GM19240 (cell line): ENCODE measurements around the gene SLAMF6.

ENCODE experiments used
- DNase-seq: peaks from one replicate; pipeline ENCODE4 v3.0.0; 2011; ENCODE audit warnings: low spot score; ENCODE audit not compliant: insufficient read length

Gene SLAMF6

DNA sequence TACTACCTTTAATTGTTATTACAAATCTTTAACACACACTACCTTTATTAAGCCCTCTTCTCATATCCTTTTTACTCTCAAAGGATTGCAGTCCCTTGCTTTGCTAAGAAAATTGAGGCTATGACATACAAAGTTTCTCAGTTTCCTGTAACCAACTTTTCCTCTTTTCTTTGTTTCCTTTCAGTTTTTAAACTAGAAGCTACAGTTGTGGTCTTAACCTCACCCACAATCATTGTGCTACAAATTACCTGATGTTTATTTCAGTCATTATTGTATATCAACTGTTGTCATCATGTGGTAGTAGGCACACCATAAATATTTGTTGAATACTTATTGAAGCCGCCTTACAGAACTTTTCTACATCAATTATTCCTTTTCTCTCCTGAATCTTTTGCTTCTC is 51.8 kb downstream of the SLAMF6 start:
- DNase-seq = no peak

DNA sequence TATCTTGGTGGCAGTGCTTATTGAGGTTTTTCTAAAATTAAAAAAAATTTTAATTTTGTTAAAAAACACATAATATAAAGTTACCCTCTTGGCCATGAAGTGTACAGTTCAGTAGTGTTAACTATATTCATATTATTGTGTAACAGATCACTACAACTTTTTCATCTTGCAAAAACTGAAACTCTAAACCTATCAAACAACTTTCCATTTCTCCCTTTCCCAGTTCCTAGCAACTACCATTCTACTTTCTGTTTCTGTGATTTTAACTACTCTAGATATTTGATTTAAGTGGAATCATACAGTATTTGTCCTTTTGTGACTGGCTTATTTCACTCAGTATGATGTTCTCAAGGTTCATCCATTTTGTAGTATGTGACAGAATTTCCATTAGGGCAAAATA is 55.5 kb downstream of the SLAMF6 start:
- no peak for DNase-seq

DNA sequence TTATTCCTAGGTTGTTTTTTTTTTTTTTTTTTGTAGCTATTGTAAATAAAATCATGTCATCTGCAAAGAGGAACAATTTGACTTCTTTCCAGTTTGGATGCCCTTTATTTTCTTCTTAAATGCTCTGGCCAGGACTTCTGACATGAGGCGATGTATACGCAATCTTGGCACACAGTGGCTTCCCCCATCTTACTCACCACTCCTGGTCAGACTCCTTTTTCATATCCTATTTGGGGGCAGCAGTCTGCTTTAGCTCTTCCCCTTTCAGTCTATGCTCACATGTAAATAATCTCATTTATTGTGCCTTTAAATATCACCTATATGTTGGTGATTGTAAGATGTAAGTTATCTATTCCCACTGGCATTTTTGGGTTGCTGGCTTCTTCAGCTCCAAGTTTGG is 56.1 kb downstream of the SLAMF6 start:
- DNase-seq = no peak

DNA sequence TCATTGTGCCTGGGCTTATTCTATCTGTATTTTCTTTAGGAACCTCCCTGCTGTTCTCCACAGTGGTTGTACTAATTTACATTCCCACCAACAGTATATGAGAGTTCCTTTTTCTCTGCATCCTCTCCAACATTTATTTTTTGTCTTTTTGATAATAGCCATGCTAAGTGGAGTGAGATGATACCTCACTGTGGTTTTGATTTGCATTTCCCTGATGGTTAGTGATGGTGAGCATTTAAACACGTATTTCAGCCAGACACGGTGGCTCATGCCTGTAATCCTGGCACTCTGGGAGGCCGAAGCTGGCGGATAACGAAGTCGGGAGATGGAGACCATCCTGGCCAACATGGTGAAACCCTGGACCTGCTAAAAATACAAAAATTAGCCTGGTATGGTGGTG is 57.9 kb downstream of the SLAMF6 start:
- DNase-seq = no peak

DNA sequence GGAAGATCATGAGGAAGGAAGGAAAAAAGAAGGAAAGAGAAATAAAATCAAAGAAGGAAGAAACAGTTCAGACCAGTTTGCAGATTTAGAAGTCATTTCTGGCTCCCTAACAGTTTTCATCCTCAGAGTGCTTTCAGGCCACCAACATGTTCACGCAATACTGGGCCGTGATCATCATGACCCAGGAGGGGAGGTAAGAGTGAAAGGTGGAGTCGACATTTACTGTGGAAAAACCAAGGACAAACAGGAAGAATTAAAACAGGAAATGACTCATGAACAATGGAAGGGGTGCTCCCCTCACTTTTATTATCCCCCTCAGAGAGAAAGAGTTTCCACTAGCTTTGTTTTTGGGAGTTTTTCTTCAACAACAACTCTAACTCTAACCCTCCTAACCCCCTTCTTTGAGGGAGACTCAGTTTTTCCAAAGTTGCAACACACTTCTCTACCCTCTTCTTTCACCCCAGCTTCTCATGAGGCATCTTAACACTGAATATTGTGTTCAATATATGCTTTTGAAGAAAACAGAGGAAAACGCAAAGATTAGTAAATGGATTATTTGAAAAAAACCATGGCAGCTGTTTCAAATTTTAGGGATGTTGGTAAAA is 62.3 kb downstream of the SLAMF6 start:
- no peak for DNase-seq

DNA sequence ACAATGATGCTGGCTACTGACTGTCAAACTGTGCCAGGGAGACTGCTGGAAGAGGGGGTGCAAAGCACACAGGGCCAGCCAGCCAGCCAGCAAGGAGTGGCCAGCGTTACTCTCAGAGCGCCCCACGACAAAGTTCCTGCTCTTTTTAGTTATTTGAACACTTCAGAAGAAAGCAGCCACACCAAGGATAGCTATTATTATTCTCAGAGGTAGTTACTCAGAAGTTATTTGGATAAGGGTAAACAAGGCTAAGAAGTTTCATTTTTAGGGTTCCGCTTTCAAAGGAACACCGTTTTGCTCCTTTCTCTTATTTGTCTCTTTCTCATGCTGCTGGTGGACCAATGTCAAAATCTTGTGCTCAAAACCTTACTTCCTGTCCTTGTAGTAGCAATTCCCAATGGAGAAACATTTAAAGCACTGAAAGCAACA is 62.8 kb downstream of the SLAMF6 start:
- no peak for DNase-seq

DNA sequence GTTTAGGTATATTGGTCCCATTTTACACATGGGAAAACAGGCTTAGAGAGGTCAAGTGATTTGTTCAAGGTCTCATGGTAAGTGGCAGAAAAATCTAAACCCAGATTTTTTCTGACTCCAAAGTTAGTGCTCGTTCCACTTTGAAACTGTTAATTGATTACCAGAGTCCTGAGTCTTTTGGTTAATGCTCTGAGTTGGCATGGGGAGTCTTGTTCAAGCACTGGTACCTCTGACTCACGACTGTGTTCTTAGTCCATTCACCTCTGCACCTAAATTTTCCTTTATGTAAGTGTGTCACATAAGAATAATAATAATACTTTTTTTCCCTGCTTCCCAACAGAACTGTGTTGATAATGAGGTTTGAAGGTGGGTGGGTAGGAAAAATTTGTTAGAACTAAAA is 63.4 kb downstream of the SLAMF6 start:
- DNase-seq = no peak

DNA sequence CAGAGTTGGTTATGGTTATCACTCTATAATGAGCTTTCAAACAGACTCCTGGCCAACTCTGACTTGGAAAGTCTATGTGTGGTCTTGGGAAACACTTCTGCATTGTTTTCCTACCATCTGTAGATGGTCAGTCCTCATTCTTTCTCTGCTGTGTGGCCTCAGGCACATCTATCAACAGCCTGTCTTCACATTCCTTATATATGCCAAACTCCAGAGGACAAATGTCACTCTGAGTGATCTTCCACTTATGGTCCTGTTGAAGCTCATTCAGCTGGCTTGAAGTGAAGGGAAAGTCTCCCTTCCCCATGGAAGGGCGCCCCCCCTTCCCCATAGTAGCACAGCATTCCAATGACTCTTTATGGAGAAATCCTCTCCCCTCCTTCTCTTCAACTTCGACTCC is 64.0 kb downstream of the SLAMF6 start:
- DNase-seq = no peak

DNA sequence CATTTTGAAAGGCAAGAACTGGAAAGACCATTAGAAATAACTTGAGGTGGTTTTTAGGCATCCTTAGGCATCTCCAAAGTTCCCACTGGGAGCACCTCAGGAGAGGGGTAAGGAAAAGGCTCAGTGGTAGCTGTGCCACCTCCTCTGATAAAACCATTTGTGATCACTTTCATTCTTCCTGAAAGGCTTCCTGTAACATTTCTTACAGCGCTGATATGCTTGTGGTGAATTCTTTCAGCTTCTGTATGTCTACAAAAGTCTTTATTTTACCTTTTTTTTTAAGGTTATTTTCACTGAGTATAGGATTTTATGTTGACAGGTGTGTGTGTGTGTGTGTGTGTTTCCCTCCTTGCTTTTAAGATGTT is 67.9 kb downstream of the SLAMF6 start:
- no peak for DNase-seq

DNA sequence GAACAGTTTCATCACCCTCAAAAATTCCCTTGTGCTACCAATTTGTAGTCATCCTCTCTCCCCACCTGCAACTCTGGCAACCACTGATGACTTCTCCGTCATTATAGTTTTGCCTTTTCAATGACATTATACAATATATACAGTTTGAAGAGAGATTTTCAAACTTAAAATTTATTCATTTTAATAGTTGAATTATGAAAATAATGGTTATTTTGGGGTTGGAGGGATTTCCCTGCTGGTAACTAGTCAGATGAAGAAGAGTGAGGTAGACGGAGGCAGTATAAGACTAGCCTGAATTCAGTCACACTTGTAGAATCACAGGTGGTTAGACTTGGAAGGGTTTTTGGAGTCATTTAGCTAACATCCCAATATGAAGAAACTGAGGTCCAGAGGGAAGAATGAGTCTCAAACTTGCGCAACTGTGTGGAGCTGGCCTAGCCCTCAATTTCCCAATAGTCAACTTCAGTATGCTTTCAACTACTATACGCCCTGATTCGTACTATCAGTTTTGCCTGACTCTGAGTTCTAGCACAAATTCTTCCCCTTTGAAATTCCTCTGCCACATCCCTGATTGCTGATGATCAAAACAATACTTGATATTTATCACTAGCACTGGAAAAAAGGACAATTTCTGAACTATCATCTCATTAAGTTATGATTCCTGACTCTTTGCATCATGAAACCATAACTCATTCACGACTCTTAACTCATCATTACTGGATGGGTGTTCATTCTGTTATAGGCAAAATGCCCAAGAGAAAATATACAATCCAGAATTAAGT is 68.5 kb downstream of the SLAMF6 start:
- no peak for DNase-seq

DNA sequence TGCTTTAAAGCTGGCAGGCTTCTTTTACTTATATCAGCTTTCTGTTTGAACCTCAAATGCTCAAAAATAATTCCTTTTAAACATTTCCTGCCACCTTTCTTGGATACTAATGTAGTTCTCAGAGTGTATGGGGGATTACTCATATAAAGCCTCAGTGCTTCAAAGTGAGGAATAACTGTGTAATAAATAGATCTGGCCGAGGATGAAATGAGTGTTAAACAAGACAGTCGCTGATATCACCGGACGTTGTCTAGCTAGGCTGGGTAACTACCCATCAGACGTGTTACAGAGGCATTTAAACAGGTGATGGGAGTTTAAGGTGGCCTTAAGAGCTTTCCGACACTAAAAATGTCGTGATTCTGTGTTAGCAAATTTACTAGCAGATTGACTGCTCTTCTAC is 69.6 kb downstream of the SLAMF6 start:
- DNase-seq = no peak

DNA sequence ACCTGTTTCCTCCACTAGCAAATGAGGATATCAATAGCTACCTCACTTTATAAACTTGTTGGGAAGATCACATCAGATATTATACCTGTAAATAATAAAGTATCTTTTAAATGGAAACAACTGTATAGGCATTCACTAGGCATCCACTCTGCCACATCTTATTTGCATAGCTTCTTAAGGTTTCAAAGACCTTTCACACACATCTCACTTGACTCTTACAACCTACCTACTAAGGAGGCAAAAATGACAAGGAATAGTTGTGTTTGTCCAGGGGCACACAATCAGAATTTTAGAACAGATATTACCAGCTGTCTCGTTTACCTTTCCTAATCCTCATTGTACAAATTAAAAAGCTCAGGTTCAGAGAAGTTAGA is 71.2 kb downstream of the SLAMF6 start:
- DNase-seq = no peak

DNA sequence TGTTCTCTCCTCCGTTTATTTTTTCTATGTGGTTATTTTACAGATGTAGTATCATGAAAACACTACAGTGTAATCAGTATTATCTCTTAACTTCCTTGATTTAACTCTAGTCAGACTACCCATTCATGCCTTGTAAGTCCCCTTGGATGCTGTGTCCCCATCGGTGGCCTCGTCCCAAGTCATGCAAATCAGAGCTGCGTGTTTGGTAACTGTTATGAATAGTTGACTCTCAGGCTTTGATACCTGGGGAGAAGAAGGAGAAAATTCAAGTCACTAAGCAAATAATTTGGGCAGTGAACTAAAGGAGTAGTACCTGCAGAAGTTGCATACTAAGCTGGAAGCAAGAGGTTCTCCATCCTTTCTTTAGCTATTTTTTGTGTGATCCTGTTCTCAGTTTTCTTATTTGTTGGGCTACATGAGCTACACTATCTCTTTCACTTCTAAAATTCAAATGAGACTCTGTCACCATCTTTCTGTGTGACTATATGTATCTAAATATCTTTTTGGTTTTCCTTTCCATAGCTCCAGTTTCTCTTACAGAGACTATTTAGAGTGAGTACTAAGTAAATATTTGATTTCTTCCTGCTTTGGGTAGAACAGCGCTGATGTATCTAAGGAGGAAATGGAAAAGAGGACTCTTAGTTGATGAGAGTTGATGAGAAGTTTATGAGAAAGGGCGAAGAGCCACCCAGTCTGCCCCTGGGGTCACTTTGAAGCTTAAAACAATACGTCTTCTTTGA is 71.8 kb downstream of the SLAMF6 start:
- no peak for DNase-seq

DNA sequence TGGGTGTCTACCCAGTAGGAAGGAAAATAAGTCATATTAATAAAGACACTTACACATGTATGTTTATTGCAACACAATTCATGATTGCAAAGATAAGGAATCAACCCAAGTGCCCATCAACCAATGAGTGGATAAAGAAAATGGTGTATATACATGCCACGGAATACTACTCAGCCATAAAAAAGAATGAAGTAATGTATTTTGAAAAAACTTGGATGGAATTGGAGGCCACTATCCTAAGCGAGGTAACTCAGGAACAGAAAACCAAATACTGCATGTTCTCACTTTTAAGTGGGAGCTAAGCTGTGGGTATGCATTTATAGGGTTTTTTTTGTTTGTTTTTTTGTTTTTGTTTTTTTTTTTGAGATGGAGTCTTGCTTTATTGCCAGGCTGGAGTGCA is 73.6 kb downstream of the SLAMF6 start:
- DNase-seq = no peak

DNA sequence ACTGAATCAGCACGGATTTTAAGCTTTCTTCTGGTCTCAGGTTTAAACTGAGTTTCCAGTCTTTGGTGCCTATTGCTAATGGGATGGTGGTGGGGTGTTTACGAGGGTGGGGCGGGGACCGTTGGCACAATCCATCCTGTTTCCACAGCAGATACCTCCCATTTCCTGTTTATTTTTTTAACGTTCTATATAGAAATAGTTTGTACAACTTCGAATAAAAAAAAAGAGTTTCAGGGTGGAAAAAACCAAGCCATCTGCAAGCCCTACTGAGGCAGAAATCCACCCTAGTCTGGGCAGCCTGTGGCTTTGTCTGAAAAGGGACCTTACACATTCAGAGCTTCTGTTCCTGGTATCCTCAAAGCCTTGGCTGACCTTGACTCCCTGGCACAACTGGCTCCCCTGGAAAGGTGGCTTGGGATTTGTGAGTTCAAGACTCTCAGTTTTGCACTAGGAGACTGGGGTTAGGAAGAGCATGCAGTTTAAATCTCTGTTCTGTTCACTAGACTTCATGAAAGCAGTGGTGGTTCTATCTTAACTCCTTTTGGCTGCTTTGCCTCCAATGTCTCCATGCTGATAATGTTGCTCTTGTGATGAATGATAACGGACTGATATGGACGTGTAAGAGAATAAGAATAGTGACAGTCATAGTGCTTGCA is 76.0 kb downstream of the SLAMF6 start:
- DNase-seq = no peak

DNA sequence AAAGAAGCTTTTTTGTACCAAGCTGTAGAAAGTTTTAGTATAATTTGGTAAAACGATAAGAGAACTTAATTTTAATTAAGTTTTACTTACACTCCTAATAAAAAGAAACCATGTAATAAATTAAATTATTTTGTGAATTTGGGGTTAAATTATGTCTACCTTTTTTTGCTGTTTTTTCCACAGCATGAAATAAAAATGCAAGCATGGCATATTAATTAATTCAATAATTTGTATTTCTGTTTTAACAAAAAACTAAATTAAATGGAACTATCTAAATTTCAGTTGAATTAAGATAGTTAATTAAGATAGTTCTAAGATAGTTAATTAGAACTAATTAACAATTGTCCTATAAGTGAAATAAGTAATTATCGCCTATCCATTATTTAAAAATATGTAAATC is 83.3 kb downstream of the SLAMF6 start:
- no peak for DNase-seq

DNA sequence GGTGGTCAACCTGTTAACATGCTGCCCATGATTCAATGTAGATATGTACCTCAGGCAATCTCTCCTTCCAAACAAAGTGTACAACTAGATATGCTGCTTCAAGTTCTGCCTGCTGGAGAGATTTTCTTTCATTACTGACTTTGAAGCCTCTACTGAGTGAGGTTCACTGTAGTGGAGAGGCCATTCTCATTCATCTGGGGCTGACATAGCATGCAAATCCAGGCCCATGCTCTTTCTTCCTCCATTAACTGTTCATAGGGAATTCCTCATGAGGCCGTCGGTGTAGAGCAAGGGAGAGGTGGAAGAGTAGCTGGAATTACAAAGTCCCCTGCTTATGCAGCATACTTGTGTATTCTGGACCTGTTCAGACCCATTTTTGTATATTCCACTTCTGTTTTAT is 84.1 kb downstream of the SLAMF6 start:
- no peak for DNase-seq

DNA sequence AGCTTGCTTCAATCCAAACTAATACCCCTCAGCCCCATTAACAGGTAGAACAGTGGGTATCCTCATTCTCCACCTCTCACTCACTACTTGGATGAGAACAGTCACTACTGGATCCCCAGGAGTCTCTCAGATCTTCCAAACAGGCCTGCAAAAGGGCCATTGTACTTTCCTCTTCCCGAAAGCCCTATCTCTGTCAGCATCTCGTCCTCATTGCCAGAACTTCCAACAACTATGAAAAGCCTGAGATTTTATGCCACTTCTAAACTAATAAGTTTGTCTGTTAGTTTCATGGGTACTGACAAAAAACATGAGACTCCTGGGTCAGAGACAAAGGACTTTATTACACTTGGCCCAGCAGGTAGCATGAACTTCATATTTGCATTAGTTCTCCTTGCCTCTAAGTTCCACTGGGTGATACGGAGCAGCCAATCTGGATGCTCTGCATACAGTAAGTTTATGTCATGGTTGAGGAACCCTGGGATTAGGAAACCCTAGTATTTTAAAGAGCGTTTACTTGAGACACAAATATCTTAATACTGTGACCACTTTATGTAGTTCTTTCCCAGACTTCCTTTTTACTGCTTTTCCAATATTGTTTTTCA is 84.6 kb downstream of the SLAMF6 start:
- DNase-seq = no peak

DNA sequence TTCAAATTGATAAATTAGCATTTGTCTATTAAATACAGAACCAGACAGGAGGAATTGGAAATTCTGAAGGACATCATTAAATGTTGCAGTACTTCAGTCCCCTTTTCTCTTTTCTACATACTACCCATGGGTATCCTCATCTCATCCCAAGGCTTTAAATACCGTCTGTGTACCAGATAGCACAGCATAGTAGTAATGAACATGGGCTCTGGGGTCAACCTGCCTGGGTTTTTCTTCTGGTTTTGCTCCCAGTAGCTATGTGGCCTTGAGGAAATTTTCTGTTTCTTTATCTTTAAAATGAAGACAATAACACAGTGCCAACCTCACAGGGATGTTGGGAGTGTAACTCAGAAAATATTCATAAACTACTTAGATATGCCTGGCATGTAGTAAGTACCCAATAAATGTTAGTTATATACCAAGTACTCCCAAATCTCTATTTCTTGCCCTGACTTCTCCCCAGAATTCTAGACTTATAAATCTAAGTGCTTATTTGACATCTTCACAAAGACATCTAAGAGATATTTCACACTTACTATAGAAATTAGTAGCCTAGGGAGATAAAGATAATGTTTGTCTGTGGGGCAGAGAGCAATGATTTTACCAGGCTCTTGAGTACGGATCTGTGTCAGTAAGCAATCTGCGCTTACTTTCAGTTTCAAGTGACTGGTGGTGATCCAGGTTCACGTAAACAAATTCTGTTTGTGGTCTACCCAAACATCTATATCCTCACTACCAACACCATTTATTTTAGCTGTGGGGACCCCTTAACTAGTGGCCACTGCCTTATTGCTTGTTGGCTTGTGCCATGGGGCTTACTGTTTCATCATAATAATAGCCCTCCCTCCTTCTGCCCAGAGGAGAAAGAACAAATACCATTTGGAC is 85.4 kb downstream of the SLAMF6 start:
- no peak for DNase-seq

DNA sequence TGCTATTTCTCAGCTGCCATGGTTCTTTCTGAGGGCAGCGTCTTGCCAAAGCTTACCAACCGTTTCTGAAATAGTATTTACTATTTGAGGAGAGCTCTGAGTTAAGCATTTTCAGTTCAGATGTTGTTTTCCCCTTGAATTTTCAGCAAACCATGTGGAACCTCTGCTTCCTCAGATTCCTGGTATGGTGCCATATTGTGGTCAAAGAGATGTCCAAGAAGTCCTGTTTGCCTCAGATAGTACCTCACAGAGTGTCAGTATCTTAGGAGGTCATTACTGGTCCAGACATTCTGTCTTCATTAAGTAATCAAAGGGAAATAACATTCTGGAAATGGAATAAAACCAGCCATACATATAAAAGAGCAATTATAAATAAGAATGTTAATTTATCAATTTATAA is 86.1 kb downstream of the SLAMF6 start:
- DNase-seq = no peak
